ENCODE results near the gene KRT80.

KRT80 gene

DNA sequence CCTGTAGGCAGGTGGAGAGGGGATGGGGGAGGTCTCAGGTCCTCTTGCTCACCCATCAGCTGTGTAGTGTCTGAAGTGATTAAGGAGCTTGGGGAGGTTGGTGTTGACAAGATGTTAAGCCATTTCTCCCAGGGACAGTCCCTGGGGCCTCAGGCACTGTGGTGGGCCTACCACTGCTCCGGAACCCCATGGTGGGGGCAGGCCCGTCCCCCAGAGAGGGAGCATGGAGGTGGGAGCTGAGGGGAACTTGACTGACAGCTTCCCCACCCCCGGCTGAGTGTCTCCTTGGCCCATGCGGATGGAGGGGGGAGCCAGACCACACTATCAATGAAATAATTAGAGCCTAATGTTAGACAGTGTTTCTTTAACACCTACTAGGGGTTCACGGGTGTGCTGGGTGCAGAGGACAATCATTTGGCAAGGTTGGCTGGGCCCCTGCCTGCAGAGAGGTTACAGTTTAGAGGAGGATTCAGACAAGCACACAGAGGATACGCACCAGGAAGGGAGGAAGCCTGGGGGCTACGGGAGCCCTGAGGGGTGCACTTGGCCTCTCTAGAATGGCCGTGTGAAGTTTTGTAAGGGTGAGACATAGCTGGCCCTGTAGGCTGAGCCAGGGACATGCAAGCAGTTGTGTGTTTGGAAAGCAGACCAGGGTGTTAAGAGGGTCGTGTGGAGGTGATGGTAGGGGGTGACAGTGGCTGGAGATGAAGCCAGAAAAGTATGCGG, 19.3 kb upstream of the KRT80 start:
- no peak for DNase-seq (ENCODE audit: low spot score)

DNA sequence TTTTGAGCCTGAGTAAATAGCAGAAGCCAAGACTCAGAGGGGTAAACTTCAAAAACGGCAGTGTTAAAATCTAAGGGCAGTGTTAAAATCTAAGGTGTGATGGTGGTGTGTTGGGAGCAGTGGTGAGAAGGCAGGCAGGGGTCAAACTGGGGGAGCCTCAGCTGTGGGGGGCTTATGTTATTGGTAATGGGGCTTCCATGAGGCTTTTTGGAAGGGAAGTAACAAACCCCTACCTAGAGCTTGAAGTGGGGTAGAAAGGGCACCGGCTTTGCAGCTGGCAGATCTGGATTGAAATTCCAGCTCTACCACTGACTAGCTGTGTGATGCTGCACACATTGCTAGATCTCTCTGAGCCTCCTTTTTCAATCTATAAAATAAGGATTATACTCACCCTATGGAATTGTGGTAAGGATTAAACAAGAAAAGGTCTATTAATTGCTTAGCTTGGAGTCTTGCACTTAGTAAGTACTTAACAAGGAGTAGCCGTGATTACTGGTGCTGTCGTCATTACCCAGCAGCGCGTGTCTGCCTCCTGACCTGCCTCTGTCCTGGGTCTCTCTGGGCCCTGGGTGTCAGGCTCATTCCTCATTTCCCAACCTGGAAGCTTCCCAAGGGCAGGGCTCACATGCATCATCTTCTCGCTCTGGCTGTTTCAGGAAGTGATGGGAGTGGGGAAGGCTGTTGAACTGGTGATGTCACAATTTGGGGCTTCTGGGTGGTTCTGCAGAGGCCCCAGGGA, 18.5 kb upstream of the KRT80 start:
- no peak for DNase-seq (ENCODE audit: low spot score)

DNA sequence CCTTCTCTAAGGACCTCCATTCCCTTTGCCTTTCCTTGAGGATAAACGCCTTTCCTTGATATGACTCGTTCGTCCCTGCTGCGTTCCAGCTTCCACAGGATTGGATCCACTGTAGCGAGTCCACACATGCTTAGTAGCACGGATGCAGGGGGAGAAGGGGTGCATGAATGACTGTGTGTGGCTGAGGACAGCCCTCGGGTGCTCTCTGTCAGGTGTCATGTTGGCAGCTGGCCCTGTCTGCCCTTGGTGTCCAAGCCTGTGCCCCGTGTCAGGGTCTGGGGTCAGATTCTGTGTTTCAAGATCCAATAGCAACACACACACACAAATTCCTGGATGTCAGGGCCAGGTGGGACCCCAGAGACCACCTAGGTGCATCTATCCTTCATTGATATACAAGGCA, 17.5 kb upstream of the KRT80 start:
- DNase-seq (ENCODE audit: low spot score), result no peak

GRCh38 chr12:52208424-52209165, 16.8 kb upstream of the KRT80 start:
- no peak for DNase-seq (ENCODE audit: low spot score)

GRCh38 chr12:52207895-52208294, 16.1 kb upstream of the KRT80 start:
- no peak for DNase-seq (ENCODE audit: low spot score)

DNA sequence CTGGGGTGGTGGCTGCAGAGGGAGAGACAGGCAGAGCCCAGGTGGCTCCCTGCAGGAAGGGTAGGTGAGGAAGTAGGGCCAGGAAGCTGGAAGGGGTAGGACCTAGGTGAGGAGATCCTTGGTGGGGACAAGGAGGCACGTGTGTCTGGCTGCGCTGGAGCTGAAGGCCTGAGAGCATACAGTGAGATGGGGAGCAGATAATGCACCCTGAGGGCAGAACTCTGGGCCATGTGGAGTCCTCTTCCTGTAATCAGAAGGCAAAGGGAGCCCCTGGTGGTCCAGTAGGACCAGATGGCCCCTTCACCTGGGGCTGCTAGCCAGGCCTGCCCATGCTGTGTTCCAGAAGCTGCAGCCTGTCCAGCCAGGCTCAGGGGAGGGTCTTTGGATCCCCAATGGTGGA, 15.3 kb upstream of the KRT80 start:
- DNase-seq (ENCODE audit: low spot score), result no peak

DNA sequence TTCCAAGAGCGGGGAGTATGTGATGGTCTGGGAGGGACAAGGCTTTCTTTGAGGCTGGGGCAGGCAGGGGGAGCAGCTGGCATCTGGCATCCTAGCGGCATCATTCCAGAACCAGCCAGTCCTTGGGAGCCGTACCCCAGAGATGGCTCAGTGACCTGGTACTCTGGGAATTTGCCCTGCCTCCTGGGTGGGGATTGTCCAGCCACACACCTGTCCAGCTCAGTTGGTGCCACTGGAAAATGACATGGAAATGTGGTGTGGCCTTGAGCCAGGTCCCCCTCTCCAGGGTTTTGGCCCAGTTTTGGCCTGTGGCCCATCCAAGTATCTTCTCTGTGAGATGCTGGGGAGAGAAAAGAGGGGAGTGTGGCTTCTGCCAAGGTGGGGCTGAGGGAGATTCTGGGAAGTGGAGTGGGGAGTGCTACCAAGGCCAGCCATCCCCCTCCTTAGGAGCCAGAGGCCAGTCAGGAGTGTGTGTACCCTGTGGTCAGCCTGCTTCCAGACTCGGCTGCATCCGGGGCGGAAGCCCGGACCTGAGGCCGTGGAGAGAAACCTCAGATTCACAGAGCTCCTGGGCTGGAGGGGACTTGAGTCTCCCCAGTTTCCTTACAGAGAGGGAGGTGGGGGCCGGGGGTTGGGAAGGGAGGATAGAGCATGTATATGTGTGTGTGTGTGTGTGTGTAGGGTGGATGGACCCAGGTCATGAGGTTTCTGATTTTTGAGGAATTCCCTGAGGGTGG, 14.7 kb upstream of the KRT80 start:
- no peak for DNase-seq (ENCODE audit: low spot score)

DNA sequence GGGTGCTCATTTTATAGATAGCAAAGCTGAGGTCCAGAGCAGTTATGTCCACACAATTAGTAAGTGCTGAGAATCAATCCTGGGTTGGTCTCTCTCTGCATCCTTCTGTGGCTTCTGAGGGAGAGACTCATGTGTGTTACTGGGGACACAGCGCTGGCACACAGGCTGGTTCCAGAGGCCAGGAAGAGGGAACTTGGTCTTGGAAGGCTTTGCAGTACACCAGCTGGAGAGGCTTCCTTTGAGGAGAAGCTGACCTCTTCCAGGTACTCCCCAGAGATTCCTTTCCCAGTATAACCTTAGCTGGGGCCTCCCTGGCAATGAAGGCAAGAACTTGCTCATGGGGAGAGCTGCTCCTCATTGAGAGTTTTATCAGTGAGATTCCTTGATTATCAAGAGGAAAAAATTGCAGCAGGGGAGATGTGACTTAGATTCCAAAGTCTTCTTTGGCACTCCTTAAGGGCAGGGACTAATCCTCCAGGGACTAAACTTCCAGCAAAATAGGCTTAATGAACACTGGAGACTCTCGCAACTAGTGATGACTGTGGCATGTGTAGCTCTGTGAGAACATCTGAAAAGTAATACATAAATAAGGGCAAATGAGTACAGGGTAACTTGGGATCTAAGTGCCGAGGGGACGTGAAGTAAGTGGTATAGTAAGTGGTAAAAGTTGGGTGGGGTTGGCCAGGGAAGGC, 13.9 kb upstream of the KRT80 start:
- DNase-seq (ENCODE audit: low spot score), result no peak

DNA sequence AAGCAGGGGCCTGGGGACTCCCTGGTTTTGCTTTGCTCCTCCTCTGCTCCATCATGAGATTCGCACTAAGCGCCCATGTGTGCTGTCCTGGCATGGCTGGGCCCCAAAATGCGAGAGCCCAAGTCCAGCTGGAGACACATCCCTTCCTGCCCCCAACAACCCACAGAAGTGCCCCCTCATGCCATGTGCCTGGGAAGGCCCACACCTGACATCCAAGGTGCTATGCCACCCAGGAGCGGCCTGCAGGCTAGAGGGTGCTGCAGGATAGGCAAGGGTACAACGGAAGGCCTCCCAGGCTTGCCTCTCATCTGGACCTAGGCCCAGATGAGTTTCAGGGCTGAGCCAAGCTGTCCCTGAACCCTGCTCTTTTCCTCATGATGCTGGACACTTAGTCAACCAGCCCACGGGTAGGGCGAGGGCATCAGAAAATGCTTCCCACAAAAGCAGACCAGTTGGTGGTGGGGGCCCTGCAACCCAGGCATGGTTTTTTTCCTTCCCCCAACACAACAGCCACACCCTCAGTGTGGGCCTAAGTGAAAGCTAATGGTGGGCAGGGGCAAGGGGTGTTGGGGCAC, 13.2 kb upstream of the KRT80 start:
- no peak for DNase-seq (ENCODE audit: low spot score)

GRCh38 chr12:52204095-52204930, 12.5 kb upstream of the KRT80 start:
- DNase-seq (ENCODE audit: low spot score), result no peak

GRCh38 chr12:52203079-52203921, 11.5 kb upstream of the KRT80 start:
- no peak for DNase-seq (ENCODE audit: low spot score)

- DNase-seq (ENCODE audit: low spot score), result no peak
These were observed 10.7 kb upstream of the KRT80 start for GRCh38 chr12:52202361-52203078.

- no peak for DNase-seq (ENCODE audit: low spot score)
These were observed 9.6 kb upstream of the KRT80 start for GRCh38 chr12:52201451-52201839.

- no peak for DNase-seq (ENCODE audit: low spot score)
These were observed 9.1 kb upstream of the KRT80 start for GRCh38 chr12:52200781-52201450.

DNA sequence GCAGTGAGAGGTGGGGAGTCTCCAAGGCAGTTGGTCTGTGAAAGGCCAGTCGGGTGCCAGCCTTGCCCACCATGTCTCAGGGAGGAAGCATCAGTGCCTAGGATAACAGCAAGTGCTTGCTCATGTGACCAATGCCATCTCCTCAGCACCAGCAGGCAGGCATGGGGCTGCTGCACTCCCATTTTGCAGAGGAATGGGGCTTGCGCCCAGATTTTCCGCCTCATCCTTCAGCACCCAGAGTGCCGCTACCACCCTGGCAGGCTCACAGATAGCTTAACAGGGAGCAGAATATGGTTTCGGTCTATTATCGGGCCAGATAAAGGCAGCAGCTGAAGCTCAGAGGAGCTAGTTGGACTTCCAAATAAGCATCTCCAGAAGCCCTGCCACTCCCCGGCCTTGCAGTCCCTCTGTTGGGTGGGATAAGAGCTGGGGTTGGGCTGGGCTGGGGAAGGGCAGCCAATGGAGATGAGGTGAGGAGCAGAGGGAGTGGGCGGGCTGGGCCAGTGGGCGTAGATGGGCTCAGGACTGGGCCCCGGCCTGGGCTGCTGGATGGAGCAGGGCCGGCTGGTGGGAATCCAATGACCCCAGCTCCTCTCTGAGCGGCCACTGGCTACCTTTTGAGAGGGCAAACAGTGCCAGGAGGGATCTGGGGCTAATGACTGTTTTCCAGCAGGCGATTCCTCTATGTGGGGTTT, 8.4 kb upstream of the KRT80 start:
- no peak for DNase-seq (ENCODE audit: low spot score)

GRCh38 chr12:52199294-52199919, 7.6 kb upstream of the KRT80 start:
- DNase-seq (ENCODE audit: low spot score), result no peak

Measured in HuH-7 (cell line).